ENCODE measurements around the gene ZNF358.
"Not testable (repeated sequence)": the region's sequence is repeated elsewhere in the genome, so short reads cannot be mapped to it uniquely, and the experiment has no call there.

ZNF358 gene

GRCh38 chr19:7535047-7535997 is 19.4 kb downstream of the ZNF358 start, which contains the start of gene PNPLA6:
PNPLA6 (plus strand) TSS chr19:7535717; CDS start chr19:7535789, 72 bp downstream.
- peak within 1 kb of the TSS; percentile 70 for H3K27ac ChIP-seq
- TF ChIP-seq CTCF (conservative IDR thresholded peaks at IDR 0.05) (no peak), ZFX (IDR thresholded peaks at IDR 0.05) (peak; percentile 62; the same call in 1 of the 2 replicates)

GRCh38 chr19:7535998-7536695 is 20.2 kb downstream of the ZNF358 start:
- H3K27ac ChIP-seq = peak overlapping the region; percentile 70

GRCh38 chr19:7538990-7539389 is 23.1 kb downstream of the ZNF358 start:
- H3K27ac ChIP-seq = not testable (repeated sequence)

More at GRCh38 chr19:7535998-7536695, 20.2 kb downstream of the ZNF358 start:
- TF ChIP-seq ZFX (IDR thresholded peaks at IDR 0.05) = no peak
- TF ChIP-seq CTCF (conservative IDR thresholded peaks at IDR 0.05) = no peak

GRCh38 chr19:7539827-7540425 is 24.0 kb downstream of the ZNF358 start:
- TF ChIP-seq ZFX (IDR thresholded peaks at IDR 0.05) = no peak
- TF ChIP-seq CTCF (conservative IDR thresholded peaks at IDR 0.05) = no peak
- no peak overlapping the region for H3K27ac ChIP-seq

- H3K27ac ChIP-seq = no peak overlapping the region
- TF ChIP-seq ZFX (IDR thresholded peaks at IDR 0.05) = no peak
- no peak for TF ChIP-seq CTCF (conservative IDR thresholded peaks at IDR 0.05)
Observed at GRCh38 chr19:7540761-7541474, 25.0 kb downstream of the ZNF358 start.

GRCh38 chr19:7541475-7541824 is 25.5 kb downstream of the ZNF358 start:
- no peak for TF ChIP-seq ZFX (IDR thresholded peaks at IDR 0.05)
- TF ChIP-seq CTCF (conservative IDR thresholded peaks at IDR 0.05) = no peak
- H3K27ac ChIP-seq = no peak overlapping the region

GRCh38 chr19:7541828-7542443 is 26.0 kb downstream of the ZNF358 start:
- TF ChIP-seq ZFX (IDR thresholded peaks at IDR 0.05) = no peak
- no peak for TF ChIP-seq CTCF (conservative IDR thresholded peaks at IDR 0.05)
- H3K27ac ChIP-seq = no peak overlapping the region
